RPMI7951 (cell line): Measurements from ENCODE around the gene PTEN. TPM values are rescaled to one million over a fixed set of nuclear protein-coding genes. Genes with fewer than 3 reads are reported as not detected.
A peak's percentile ranks its signal among the peaks of the same experiment; 100 is the strongest.

Source experiments
- DNase-seq: peaks from one replicate; pipeline ENCODE4 v3.0.0-alpha.2; 2012; ENCODE audit warnings: low read depth
- total RNA-seq: library from RNA; depleted of rRNA; stranded (reverse); fragments of >200 nt; shearing (Covaris generic); gene quantifications from 2 replicates; pipeline ENCODE4 v1.2.3, GENCODE V29; 2014

PTEN gene
- total RNA-seq, 1 experiment from 2014 or later, result 0.96 TPM

GRCh38 chr10:87920538-87920937, 57.1 kb downstream of the PTEN start:
- no peak for DNase-seq

GRCh38 chr10:87921931-87922688, 58.7 kb downstream of the PTEN start:
- DNase-seq, result no peak

GRCh38 chr10:87923233-87923632, 59.8 kb downstream of the PTEN start:
- DNase-seq, result no peak

GRCh38 chr10:87925570-87925969, 62.1 kb downstream of the PTEN start:
- DNase-seq, result no peak

- peak; percentile 18 for DNase-seq
Measured at GRCh38 chr10:87927091-87927490, 63.7 kb downstream of the PTEN start.

- DNase-seq, result no peak
Measured at GRCh38 chr10:87928996-87929395, 65.6 kb downstream of the PTEN start.

GRCh38 chr10:87930141-87930540, 66.7 kb downstream of the PTEN start:
- DNase-seq, result no peak

- DNase-seq, result no peak
Measured at GRCh38 chr10:87930934-87931835, 67.8 kb downstream of the PTEN start.

DNA sequence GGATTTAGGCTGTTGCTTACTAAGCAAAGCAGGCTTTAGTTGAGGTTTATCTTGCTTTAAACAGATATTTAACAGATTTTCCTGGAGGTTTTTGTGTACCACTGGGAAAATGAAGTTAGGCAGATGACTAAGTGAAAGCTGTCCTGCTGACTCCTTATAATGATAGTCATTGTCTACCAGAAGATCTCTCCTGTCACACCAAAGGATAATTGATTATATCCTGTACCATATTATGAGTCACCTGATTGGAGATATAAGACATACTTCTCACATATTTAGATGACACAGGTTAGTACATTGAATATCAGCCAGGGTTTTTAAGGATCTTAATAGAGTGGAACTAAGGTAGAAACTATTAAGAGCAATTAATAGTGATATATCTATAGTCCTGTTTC, 68.4 kb downstream of the PTEN start:
- peak; percentile 51 for DNase-seq

GRCh38 chr10:87935290-87936141, 72.1 kb downstream of the PTEN start:
- DNase-seq, result no peak

GRCh38 chr10:87940210-87940609, 76.8 kb downstream of the PTEN start:
- no peak for DNase-seq

GRCh38 chr10:87942884-87943527, 79.6 kb downstream of the PTEN start:
- DNase-seq, result no peak

DNA sequence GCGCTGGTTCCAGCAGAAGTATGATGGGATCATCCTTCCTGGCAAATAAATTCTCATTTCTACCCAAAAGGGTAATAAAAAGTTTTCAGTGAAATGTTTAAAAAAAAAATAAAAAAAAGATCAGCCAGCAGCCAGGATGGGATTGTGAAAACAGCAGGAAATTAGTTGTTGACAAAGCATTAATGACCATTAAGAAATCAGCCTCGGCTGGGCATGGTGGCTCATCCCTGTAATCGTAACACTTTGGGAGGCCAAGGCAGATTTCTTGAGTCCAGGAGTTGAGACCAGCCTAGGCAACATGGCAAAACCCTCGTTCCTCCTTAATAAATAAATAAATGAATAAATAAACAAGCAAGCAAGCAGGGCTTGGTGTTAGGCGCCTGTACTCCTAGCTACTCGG, 82.6 kb downstream of the PTEN start:
- DNase-seq, result no peak

GRCh38 chr10:87952612-87953011, 89.2 kb downstream of the PTEN start:
- no peak for DNase-seq

DNA sequence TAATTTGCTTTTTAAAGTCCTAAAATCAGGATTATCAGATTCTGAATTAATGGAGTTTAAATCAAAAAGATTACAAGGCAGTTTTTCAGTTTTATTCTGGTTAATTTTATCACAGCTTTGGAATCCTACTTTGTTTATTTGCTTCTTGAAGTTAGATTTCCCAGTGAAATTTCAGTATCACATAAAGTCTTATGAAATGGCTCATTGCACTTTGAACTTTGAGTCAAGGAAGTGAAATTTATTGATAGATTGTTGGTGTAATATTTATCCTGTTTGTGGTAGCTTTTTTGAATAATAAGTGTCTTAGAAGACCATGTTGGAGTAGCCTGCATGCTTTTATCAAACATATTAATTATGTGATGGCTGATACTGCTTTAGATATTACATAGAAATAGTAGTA, 92.6 kb downstream of the PTEN start:
- DNase-seq, result no peak

GRCh38 chr10:87957702-87958101, 94.3 kb downstream of the PTEN start:
- DNase-seq, result no peak

DNA sequence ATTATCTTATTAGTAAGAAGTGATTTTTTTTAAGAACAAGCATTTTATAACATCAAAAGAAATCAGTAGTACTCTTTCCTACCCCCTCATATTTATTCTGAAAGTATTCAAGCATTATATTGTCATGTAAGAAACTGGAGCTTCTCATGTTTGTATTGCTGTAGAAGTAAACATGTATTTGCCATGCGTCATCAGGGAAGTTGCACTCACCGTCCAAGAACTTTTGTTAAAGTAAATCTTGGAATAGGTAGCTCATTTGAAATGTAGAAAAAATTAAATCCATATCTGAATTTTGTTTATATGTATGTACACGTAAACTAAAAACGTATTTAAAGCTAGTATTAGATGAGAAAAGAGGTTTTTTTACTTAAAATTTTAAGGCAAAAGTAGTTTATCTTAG, 96.8 kb downstream of the PTEN start:
- DNase-seq, result no peak

DNA sequence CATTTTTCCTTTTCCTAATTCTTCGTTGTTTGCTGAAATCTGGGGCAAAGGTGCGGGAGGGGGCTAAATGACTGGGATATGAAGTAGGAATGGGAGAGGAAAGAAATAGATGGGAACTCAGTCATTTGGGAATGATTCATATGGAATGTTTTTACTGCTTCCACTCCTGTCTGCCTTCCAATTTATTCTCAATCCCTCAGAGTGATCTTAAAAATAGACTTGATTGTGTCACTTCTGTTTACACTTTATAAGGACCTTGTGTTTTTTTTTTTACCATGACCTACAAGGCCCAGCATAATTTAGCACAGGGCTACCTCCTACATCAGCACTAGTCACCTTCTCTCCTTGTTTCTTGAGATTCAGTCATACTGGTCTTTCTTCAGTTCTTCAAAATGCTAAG, 97.9 kb downstream of the PTEN start:
- DNase-seq, result peak; percentile 65

DNA sequence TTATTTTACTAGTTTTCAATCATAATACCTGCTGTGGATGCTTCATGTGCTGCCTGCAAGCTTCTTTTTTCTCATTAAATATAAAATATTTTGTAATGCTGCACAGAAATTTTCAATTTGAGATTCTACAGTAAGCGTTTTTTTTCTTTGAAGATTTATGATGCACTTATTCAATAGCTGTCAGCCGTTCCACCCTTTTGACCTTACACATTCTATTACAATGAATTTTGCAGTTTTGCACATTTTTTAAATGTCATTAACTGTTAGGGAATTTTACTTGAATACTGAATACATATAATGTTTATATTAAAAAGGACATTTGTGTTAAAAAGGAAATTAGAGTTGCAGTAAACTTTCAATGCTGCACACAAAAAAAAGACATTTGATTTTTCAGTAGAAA, 103.0 kb downstream of the PTEN start:
- no peak for DNase-seq

- no peak for DNase-seq
Measured at GRCh38 chr10:87973635-87974034, 110.2 kb downstream of the PTEN start.

DNA sequence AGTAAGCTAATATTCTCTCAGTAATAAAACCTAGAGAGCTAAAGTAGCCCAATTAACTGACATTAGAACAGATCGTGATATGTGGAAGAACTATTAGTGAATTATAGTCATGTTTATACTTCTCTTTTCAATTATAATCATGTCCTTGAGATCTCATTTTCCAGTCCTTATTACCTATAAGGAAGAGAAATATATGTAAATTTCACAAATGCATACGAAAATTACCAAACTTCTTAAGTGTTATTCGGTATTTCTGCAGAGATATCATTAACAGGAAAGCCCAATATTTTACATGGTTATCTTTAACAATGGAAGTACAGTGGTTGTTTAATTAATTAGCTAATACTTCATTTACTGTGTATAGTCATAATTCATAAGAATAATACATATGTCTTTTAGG, 110.7 kb downstream of the PTEN start:
- no peak for DNase-seq

DNA sequence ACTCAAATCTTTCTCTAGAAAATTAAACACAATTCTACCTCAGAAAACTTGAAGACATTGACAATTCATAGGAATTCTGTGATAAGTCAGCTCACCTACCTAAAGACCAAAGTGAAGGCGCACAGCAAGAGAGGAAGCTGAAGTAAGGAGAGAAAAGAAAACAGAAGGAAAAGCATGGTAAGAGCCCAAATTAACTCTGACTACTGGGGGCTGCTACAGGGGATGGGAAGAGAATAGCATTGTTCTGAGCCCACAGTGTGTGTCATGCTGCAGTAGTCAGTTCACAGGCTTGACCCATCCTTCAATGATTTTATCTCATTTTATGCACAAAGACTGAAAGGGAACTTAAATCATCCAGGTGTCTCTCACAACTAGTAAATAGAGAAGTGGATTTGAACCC, 111.3 kb downstream of the PTEN start:
- DNase-seq, result no peak
